SK-N-SH treated with all-trans-retinoic acid at 6 μM for 48 hours (cell line): ENCODE results near the gene LBHD2.

Experiments used
- ATAC-seq: fragments of 200-7000 bp; cut with Tn5 transposase; 3 replicates; pipeline ENCODE4 v1.9.1; 2020; ENCODE audit warnings: mild to moderate bottlenecking, moderate library complexity
- BACH2 ChIP-seq: fragments of 250-450 bp; sonication (Bioruptor Pico); IDR thresholded peaks from 2 replicates; pipeline ENCODE4 v1.9.0; 2021; ENCODE audit warnings: mild to moderate bottlenecking, borderline replicate concordance
- CSDC2 ChIP-seq: fragments of 250-450 bp; sonication (Bioruptor Pico); IDR thresholded peaks from 2 replicates; pipeline ENCODE4 v1.5.0; 2020; ENCODE audit warnings: mild to moderate bottlenecking, moderate library complexity
- CSRNP3 ChIP-seq: fragments of 250-450 bp; sonication (Bioruptor Pico); IDR thresholded peaks from 2 replicates; pipeline ENCODE4 v1.5.1; 2021; ENCODE audit warnings: mild to moderate bottlenecking, moderate library complexity
- ESRRG ChIP-seq: fragments of 250-450 bp; sonication (Bioruptor Pico); IDR thresholded peaks from 2 replicates; pipeline ENCODE4 v1.6.1; 2021; ENCODE audit warnings: mild to moderate bottlenecking
- GLIS3 ChIP-seq: fragments of 250-450 bp; sonication (Bioruptor Pico); IDR thresholded peaks from 2 replicates; pipeline ENCODE4 v1.5.0; 2020; ENCODE audit warnings: mild to moderate bottlenecking, moderate library complexity
- ISL1 ChIP-seq: fragments of 250-450 bp; sonication (Bioruptor Pico); IDR thresholded peaks from 2 replicates; pipeline ENCODE4 v2.1.2; 2022; ENCODE audit warnings: mild to moderate bottlenecking, moderate library complexity
- OSR1 ChIP-seq: fragments of 250-450 bp; sonication (Bioruptor Pico); IDR thresholded peaks from 2 replicates; pipeline ENCODE4 v1.8.0; 2022; ENCODE audit warnings: moderate library complexity, mild to moderate bottlenecking, inconsistent platforms
- PATZ1 ChIP-seq: fragments of 250-450 bp; sonication (Bioruptor Pico); IDR thresholded peaks from 2 replicates; pipeline ENCODE4 v1.8.0; 2020; ENCODE audit warnings: mild to moderate bottlenecking, moderate library complexity, borderline replicate concordance
- POU6F1 ChIP-seq: fragments of 250-450 bp; sonication (Bioruptor Pico); IDR thresholded peaks from 2 replicates; pipeline ENCODE4 v1.8.0; 2021; ENCODE audit warnings: low read depth, mild to moderate bottlenecking, moderate library complexity, borderline replicate concordance
- PPARA ChIP-seq: fragments of 250-450 bp; sonication (Bioruptor Pico); IDR thresholded peaks from 2 replicates; pipeline ENCODE4 v1.5.0; 2020; ENCODE audit warnings: mild to moderate bottlenecking, borderline replicate concordance
- RARB ChIP-seq: fragments of 250-450 bp; sonication (Bioruptor Pico); IDR thresholded peaks from 2 replicates; pipeline ENCODE4 v1.8.0; 2021; ENCODE audit warnings: mild to moderate bottlenecking, moderate library complexity
- SNAI2 ChIP-seq: fragments of 250-450 bp; sonication (Bioruptor Pico); IDR thresholded peaks from 2 replicates; pipeline ENCODE4 v1.5.0; 2020; ENCODE audit warnings: mild to moderate bottlenecking, moderate library complexity
- TCF4 ChIP-seq: fragments of 250-450 bp; sonication (Bioruptor Pico); IDR thresholded peaks from 2 replicates; pipeline ENCODE4 v1.8.0; 2021; ENCODE audit warnings: mild to moderate bottlenecking, moderate library complexity, borderline replicate concordance
- TOX ChIP-seq: fragments of 250-450 bp; sonication (Bioruptor Pico); IDR thresholded peaks from 2 replicates; pipeline ENCODE4 v1.8.0; 2021; ENCODE audit warnings: mild to moderate bottlenecking, moderate library complexity, borderline replicate concordance
- TSHZ2 ChIP-seq: fragments of 250-450 bp; sonication (Bioruptor Pico); IDR thresholded peaks from 2 replicates; pipeline ENCODE4 v1.5.0; 2020; ENCODE audit warnings: mild to moderate bottlenecking, moderate library complexity
- ZC3H10 ChIP-seq: fragments of 250-450 bp; sonication (Bioruptor Pico); IDR thresholded peaks from 2 replicates; pipeline ENCODE4 v1.5.1; 2021; ENCODE audit warnings: mild to moderate bottlenecking, moderate library complexity
- ZFP3 ChIP-seq: fragments of 250-450 bp; sonication (Bioruptor Pico); IDR thresholded peaks from 2 replicates; pipeline ENCODE4 v1.5.0; 2020; ENCODE audit warnings: mild to moderate bottlenecking, moderate library complexity
- ZFP30 ChIP-seq: fragments of 450-650 bp; formaldehyde crosslinking; IDR thresholded peaks from 2 replicates; pipeline ENCODE4 v1.5.0; 2022; ENCODE audit warnings: mild to moderate bottlenecking, moderate library complexity
- ZNF565 ChIP-seq: fragments of 450-650 bp; formaldehyde crosslinking; conservative IDR thresholded peaks from 2 replicates; pipeline ENCODE4 v1.5.0; 2020; ENCODE audit warnings: low read depth, mild to moderate bottlenecking, moderate library complexity
- ZNF70 ChIP-seq: fragments of 450-650 bp; formaldehyde crosslinking; IDR thresholded peaks from 2 replicates; pipeline ENCODE4 v1.5.0; 2020; ENCODE audit warnings: mild to moderate bottlenecking, moderate library complexity
- ZNF8 ChIP-seq: fragments of 450-650 bp; formaldehyde crosslinking; IDR thresholded peaks from 2 replicates; pipeline ENCODE4 v1.5.0; 2020; ENCODE audit warnings: mild to moderate bottlenecking, moderate library complexity

Gene LBHD2

GRCh38 chr14:103078860-103079587 is 5.0 kb upstream of the LBHD2 start:
- no peak for ATAC-seq
- no peak for TF ChIP-seq ISL1 (CRISPR knock-in tag)
- TF ChIP-seq ZFP3 (CRISPR knock-in tag) = no peak
- no peak for TF ChIP-seq TSHZ2
- TF ChIP-seq ZNF70 = no peak
- no peak for TF ChIP-seq BACH2 (CRISPR knock-in tag)
- TF ChIP-seq GLIS3 (CRISPR knock-in tag) = no peak

- ATAC-seq = no peak
Observed at GRCh38 chr14:103081951-103082350, 2.1 kb upstream of the LBHD2 start.

GRCh38 chr14:103085106-103086091 is 1.4 kb downstream of the LBHD2 start:
- ATAC-seq = no peak; the same call in 2 of the 3 replicates
- TF ChIP-seq ZFP30 (CRISPR knock-in tag) (no peak), TOX (CRISPR knock-in tag) (no peak), ZFP3 (CRISPR knock-in tag) (no peak)

More at GRCh38 chr14:103081951-103082350, 2.1 kb upstream of the LBHD2 start:
- TF ChIP-seq TCF4 (CRISPR knock-in tag) = no peak
- TF ChIP-seq ZNF70 = no peak
- no peak for TF ChIP-seq ZFP30 (CRISPR knock-in tag)
- no peak for TF ChIP-seq PPARA
- no peak for TF ChIP-seq SNAI2 (CRISPR knock-in tag)
- TF ChIP-seq, all 23 proteins: peak for 0

GRCh38 chr14:103086771-103087342 is 2.8 kb downstream of the LBHD2 start:
- no peak for TF ChIP-seq TCF4 (CRISPR knock-in tag)
- TF ChIP-seq ZNF70 = no peak
- no peak for TF ChIP-seq OSR1
- TF ChIP-seq RARB (CRISPR knock-in tag) = no peak
- no peak for TF ChIP-seq SNAI2 (CRISPR knock-in tag)
- TF ChIP-seq ESRRG (CRISPR knock-in tag) = no peak
- TF ChIP-seq TSHZ2 = no peak
- no peak for TF ChIP-seq POU6F1 (CRISPR knock-in tag)
- no peak for TF ChIP-seq ZNF8 (CRISPR knock-in tag)
- TF ChIP-seq ISL1 (CRISPR knock-in tag) = no peak
- no peak for TF ChIP-seq CSRNP3 (CRISPR knock-in tag)
- no peak for TF ChIP-seq CSDC2 (CRISPR knock-in tag)
- no peak for TF ChIP-seq TOX (CRISPR knock-in tag)
- no peak for TF ChIP-seq GLIS3 (CRISPR knock-in tag)
- no peak for TF ChIP-seq ZFP3 (CRISPR knock-in tag)
- TF ChIP-seq ZC3H10 = no peak
- no peak for TF ChIP-seq PATZ1 (CRISPR knock-in tag)
- TF ChIP-seq ZNF565 = no peak
- TF ChIP-seq, all 23 proteins: peak for 0
- no peak for ATAC-seq
